Activated T-helper 1 cell treated with anti-CD3 and anti-CD28 coated beads, Interleukin-12 subunit alpha, Interleukin-12 subunit beta, Interleukin-2, Interleukin-4 antibody, amounts not matched to agents 30 ng/mL and 10 ng/mL and 1 ng/mL, durations not matched to agents 14 hours and 24 hours and 36 hours (primary cell): ENCODE data around the gene KIF18B. TPM values are rescaled to one million over a fixed set of nuclear protein-coding genes. Genes with fewer than 3 reads are reported as not detected.

Source experiments
- DNase-seq: peaks from one replicate; pipeline ENCODE4 v3.0.0; 2021; ENCODE audit warnings: low spot score
- H3K27ac Mint-ChIP-seq: one replicate; pipeline ENCODE4 v1.8.0; 2021; ENCODE audit warnings: mild to moderate bottlenecking, mixed read lengths
- H3K27me3 Mint-ChIP-seq: one replicate; pipeline ENCODE4 v1.8.0; 2022; ENCODE audit warnings: mild to moderate bottlenecking, moderate library complexity, mixed read lengths; ENCODE audit not compliant: insufficient read depth
- H3K36me3 Mint-ChIP-seq: one replicate; pipeline ENCODE4 v1.8.0; 2021; ENCODE audit warnings: low read depth, mixed read lengths
- H3K4me1 Mint-ChIP-seq: one replicate; pipeline ENCODE4 v1.8.0; 2021; ENCODE audit warnings: low read depth, mixed read lengths
- H3K4me3 Mint-ChIP-seq: one replicate; pipeline ENCODE4 v1.8.0; 2021; ENCODE audit warnings: mild to moderate bottlenecking, moderate library complexity, mixed read lengths
- H3K9me3 Mint-ChIP-seq: one replicate; pipeline ENCODE4 v1.8.0; 2021; ENCODE audit warnings: mixed read lengths
- intact Hi-C: fragments of 100-400 bp; cut with micrococcal nuclease; formaldehyde crosslinking; loops from one replicate; pipeline ENCODE4 v1.15.1; 2024
- total RNA-seq: library from RNA; stranded (reverse); gene quantifications from 2 replicates; pipeline ENCODE4 v1.2.3, GENCODE V29; 2022

The KIF18B gene
- total RNA-seq, 1 donor from 2014 or later = 41.4 TPM

- Mint-ChIP-seq H3K4me1 (peaks cover 10% of the 10 kb centered on the region), H3K4me3 (no peak overlapping the region), H3K27ac (no peak overlapping the region), H3K36me3 (peaks cover 1% of the 10 kb centered on the region), H3K27me3 (peaks cover 35% of the 10 kb centered on the region), H3K9me3 (no peaks in the 10 kb centered on the region)
- intact Hi-C loops = no loop called here
- DNase-seq = no peak
Observed at GRCh38 chr17:44917456-44917855, 30.1 kb downstream of the KIF18B start.

GRCh38 chr17:44916781-44917241 lies 30.8 kb downstream of the KIF18B start:
- peaks cover 2% of the 10 kb centered on the region for H3K36me3 Mint-ChIP-seq
- peaks cover 37% of the 10 kb centered on the region for H3K27me3 Mint-ChIP-seq
- no peaks in the 10 kb centered on the region for H3K9me3 Mint-ChIP-seq
- intact Hi-C loops = no loop called here
- no peak overlapping the region for H3K27ac Mint-ChIP-seq
- DNase-seq = no peak
- peaks cover 13% of the 10 kb centered on the region for H3K4me1 Mint-ChIP-seq
- no peak overlapping the region for H3K4me3 Mint-ChIP-seq

- no peak for DNase-seq
- Mint-ChIP-seq H3K27me3 (peaks cover 34% of the 10 kb centered on the region), H3K9me3 (no peaks in the 10 kb centered on the region), H3K36me3 (peaks cover 2% of the 10 kb centered on the region), H3K4me3 (no peak overlapping the region), H3K27ac (no peak overlapping the region), H3K4me1 (peaks cover 13% of the 10 kb centered on the region)
- intact Hi-C loops = no loop called here
Observed at GRCh38 chr17:44915862-44916780, 31.5 kb downstream of the KIF18B start.

- intact Hi-C loops = no loop called here
- DNase-seq = no peak
- H3K27me3 Mint-ChIP-seq = peaks cover 34% of the 10 kb centered on the region
- no peaks in the 10 kb centered on the region for H3K9me3 Mint-ChIP-seq
- no peak within 1 kb of the TSS for H3K4me3 Mint-ChIP-seq
- H3K27ac Mint-ChIP-seq = no peak within 1 kb of the TSS
- H3K36me3 Mint-ChIP-seq = peaks cover 2% of the 10 kb centered on the region
- peaks cover 15% of the 10 kb centered on the region for H3K4me1 Mint-ChIP-seq
Observed at GRCh38 chr17:44915321-44915726, 32.2 kb downstream of the KIF18B start, which contains the start of gene GFAP. Gene GFAP (minus strand): TSS chr17:44915500. CDS start chr17:44915486, 14 bp downstream.

GRCh38 chr17:44914698-44915271 lies 32.8 kb downstream of the KIF18B start:
- H3K9me3 Mint-ChIP-seq = no peaks in the 10 kb centered on the region
- no peak overlapping the region for H3K4me3 Mint-ChIP-seq
- peaks cover 29% of the 10 kb centered on the region for H3K27me3 Mint-ChIP-seq
- peaks cover 9% of the 10 kb centered on the region for H3K4me1 Mint-ChIP-seq
- intact Hi-C loops = no loop called here
- H3K27ac Mint-ChIP-seq = no peak overlapping the region
- H3K36me3 Mint-ChIP-seq = peaks cover 2% of the 10 kb centered on the region
- DNase-seq = no peak

- DNase-seq = no peak
- H3K36me3 Mint-ChIP-seq = peaks cover 2% of the 10 kb centered on the region
- peaks cover 9% of the 10 kb centered on the region for H3K4me1 Mint-ChIP-seq
- H3K4me3 Mint-ChIP-seq = no peak overlapping the region
- peaks cover 26% of the 10 kb centered on the region for H3K27me3 Mint-ChIP-seq
- H3K9me3 Mint-ChIP-seq = no peaks in the 10 kb centered on the region
- H3K27ac Mint-ChIP-seq = no peak overlapping the region
- intact Hi-C loops = no loop called here
Observed at GRCh38 chr17:44914148-44914547, 33.4 kb downstream of the KIF18B start.

- Mint-ChIP-seq H3K27ac (no peak overlapping the region), H3K36me3 (peaks cover 2% of the 10 kb centered on the region), H3K4me1 (peaks cover 9% of the 10 kb centered on the region), H3K27me3 (peaks cover 26% of the 10 kb centered on the region), H3K9me3 (no peaks in the 10 kb centered on the region), H3K4me3 (peak overlapping the region; percentile 16)
- intact Hi-C loops = no loop called here
- no peak for DNase-seq
Observed at GRCh38 chr17:44913676-44914075, 33.9 kb downstream of the KIF18B start.

- peaks cover 2% of the 10 kb centered on the region for H3K36me3 Mint-ChIP-seq
- no peak overlapping the region for H3K4me3 Mint-ChIP-seq
- peaks cover 24% of the 10 kb centered on the region for H3K27me3 Mint-ChIP-seq
- no peaks in the 10 kb centered on the region for H3K9me3 Mint-ChIP-seq
- no peak overlapping the region for H3K27ac Mint-ChIP-seq
- H3K4me1 Mint-ChIP-seq = peaks cover 9% of the 10 kb centered on the region
- intact Hi-C loops = no loop called here
- no peak for DNase-seq
Observed at GRCh38 chr17:44912763-44913544, 34.6 kb downstream of the KIF18B start.

- Mint-ChIP-seq H3K4me3 (peak overlapping the region; percentile 35), H3K27ac (no peak overlapping the region), H3K4me1 (peaks cover 9% of the 10 kb centered on the region), H3K27me3 (peaks cover 21% of the 10 kb centered on the region), H3K9me3 (no peaks in the 10 kb centered on the region), H3K36me3 (peaks cover 2% of the 10 kb centered on the region)
- intact Hi-C loops = no loop called here
- DNase-seq = peak; percentile 43
Observed at GRCh38 chr17:44911133-44912001, 36.2 kb downstream of the KIF18B start.

- Mint-ChIP-seq H3K36me3 (peaks cover 2% of the 10 kb centered on the region), H3K27ac (no peak overlapping the region), H3K4me3 (peak overlapping the region; percentile 35), H3K4me1 (peaks cover 9% of the 10 kb centered on the region), H3K27me3 (peaks cover 19% of the 10 kb centered on the region), H3K9me3 (no peaks in the 10 kb centered on the region)
- intact Hi-C loops = no loop called here
- no peak for DNase-seq
Observed at GRCh38 chr17:44910231-44911106, 37.1 kb downstream of the KIF18B start.

- peaks cover 2% of the 10 kb centered on the region for H3K36me3 Mint-ChIP-seq
- H3K9me3 Mint-ChIP-seq = no peaks in the 10 kb centered on the region
- no peak for DNase-seq
- intact Hi-C loops = no loop called here
- no peak overlapping the region for H3K27ac Mint-ChIP-seq
- peaks cover 19% of the 10 kb centered on the region for H3K27me3 Mint-ChIP-seq
- H3K4me3 Mint-ChIP-seq = no peak overlapping the region
- peaks cover 9% of the 10 kb centered on the region for H3K4me1 Mint-ChIP-seq
Observed at GRCh38 chr17:44909681-44910144, 37.9 kb downstream of the KIF18B start.
